Activated naive CD8-positive, alpha-beta T cell (primary cell): ENCODE results near the gene SEMA4D.
"Not testable (repeated sequence)": the region's sequence is repeated elsewhere in the genome, so short reads cannot be mapped to it uniquely, and the experiment has no call there.

ENCODE experiments used
- H3K27ac Mint-ChIP-seq: one replicate; pipeline ENCODE4 v1.8.0; 2021; ENCODE audit warnings: mixed read lengths
- H3K27me3 Mint-ChIP-seq: one replicate; pipeline ENCODE4 v1.8.0; 2021; ENCODE audit warnings: mixed read lengths
- H3K36me3 Mint-ChIP-seq: one replicate; pipeline ENCODE4 v1.8.0; 2021; ENCODE audit warnings: mixed read lengths
- H3K4me1 Mint-ChIP-seq: one replicate; pipeline ENCODE4 v1.8.0; 2021; ENCODE audit warnings: low read depth, mixed read lengths
- H3K4me3 Mint-ChIP-seq: one replicate; pipeline ENCODE4 v1.8.0; 2021; ENCODE audit warnings: mild to moderate bottlenecking, mixed read lengths
- H3K9me3 Mint-ChIP-seq: one replicate; pipeline ENCODE4 v1.8.0; 2021; ENCODE audit warnings: low read depth, mixed read lengths

SEMA4D gene

GRCh38 chr9:89345476-89345875 is 152.4 kb downstream of the SEMA4D start:
- Mint-ChIP-seq H3K36me3 (peaks cover 39% of the 10 kb centered on the region), H3K4me1 (peaks cover 22% of the 10 kb centered on the region), H3K27ac (no peak overlapping the region), H3K27me3 (no peaks in the 10 kb centered on the region), H3K9me3 (no peaks in the 10 kb centered on the region), H3K4me3 (no peak overlapping the region)

DNA sequence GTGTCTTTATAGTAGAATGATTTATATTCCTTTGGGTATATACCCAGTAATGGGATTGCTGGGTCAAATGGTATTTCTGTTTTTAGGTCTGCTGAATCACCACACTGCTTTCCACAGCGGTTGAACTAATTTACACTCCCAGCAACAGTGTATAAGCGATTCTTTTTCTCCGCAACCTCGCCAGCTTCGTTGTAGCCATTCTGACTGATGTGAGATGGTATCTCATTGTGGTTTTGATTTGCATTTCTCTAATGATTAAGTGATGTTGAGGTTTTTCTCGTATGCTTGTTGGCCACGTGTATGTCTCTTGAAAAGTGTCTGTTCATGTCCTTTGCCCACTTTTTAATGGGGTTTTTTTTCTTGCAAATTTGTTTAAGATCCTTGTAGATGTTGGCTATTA is 154.1 kb downstream of the SEMA4D start:
- not testable (repeated sequence) for H3K4me3 Mint-ChIP-seq, H3K27me3 Mint-ChIP-seq, H3K9me3 Mint-ChIP-seq, H3K27ac Mint-ChIP-seq
- Mint-ChIP-seq H3K4me1 (peaks cover 29% of the 10 kb centered on the region), H3K36me3 (peaks cover 42% of the 10 kb centered on the region)

GRCh38 chr9:89342948-89343347 is 155.0 kb downstream of the SEMA4D start:
- Mint-ChIP-seq H3K9me3 (no peaks in the 10 kb centered on the region), H3K4me1 (peaks cover 34% of the 10 kb centered on the region), H3K36me3 (peaks cover 47% of the 10 kb centered on the region), H3K4me3 (no peak overlapping the region), H3K27me3 (no peaks in the 10 kb centered on the region), H3K27ac (no peak overlapping the region)

DNA sequence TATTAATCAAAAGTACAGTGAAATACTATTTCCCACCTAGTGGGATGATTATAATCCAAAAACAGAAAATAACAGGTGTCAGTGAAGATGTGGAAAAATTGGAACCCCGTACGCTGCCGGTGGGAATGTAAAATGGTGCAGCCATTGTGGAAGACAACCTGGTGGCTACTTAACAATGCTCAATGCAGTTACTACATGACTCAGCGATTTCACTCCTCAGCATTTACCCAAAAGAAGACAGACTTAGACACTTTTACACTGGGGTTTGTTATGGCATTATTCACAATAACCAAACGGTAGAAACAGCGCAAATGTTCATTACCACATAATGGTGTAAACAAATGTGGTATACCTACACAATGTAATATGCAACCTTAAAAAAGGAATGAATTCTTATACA is 155.7 kb downstream of the SEMA4D start:
- Mint-ChIP-seq H3K9me3 (no peaks in the 10 kb centered on the region), H3K36me3 (peaks cover 47% of the 10 kb centered on the region), H3K4me3 (no peak overlapping the region), H3K4me1 (peaks cover 34% of the 10 kb centered on the region), H3K27me3 (no peaks in the 10 kb centered on the region), H3K27ac (peak overlapping the region; percentile 18)

DNA sequence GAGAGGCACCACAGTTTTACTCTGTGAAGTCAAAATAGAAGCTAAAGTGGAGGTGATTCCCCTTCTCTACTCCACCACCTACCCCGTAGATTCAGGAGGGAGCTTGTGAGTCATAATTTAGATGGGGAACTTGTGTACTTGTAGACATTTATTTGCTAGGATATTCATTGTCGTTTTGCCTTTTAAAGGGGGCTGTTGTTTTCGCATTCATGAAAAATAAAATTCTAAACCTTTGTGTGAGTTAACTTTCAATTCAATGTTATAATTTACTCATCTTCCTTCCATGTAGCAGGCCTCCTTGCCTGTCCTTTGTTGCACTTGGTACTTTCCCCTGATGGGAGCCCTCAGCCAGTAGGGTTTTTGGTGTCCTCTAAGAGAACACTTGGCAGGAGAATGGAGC is 157.6 kb downstream of the SEMA4D start:
- Mint-ChIP-seq H3K36me3 (peaks cover 41% of the 10 kb centered on the region), H3K4me3 (no peak overlapping the region), H3K27ac (peak overlapping the region; percentile 79), H3K27me3 (no peaks in the 10 kb centered on the region), H3K9me3 (no peaks in the 10 kb centered on the region), H3K4me1 (peaks cover 34% of the 10 kb centered on the region)

GRCh38 chr9:89339807-89340206 is 158.1 kb downstream of the SEMA4D start:
- Mint-ChIP-seq H3K4me1 (peaks cover 34% of the 10 kb centered on the region), H3K27me3 (no peaks in the 10 kb centered on the region), H3K27ac (no peak overlapping the region), H3K4me3 (no peak overlapping the region), H3K9me3 (no peaks in the 10 kb centered on the region), H3K36me3 (peaks cover 39% of the 10 kb centered on the region)

GRCh38 chr9:89330513-89330912 is 167.4 kb downstream of the SEMA4D start:
- Mint-ChIP-seq H3K4me1 (peaks cover 9% of the 10 kb centered on the region), H3K27me3 (no peaks in the 10 kb centered on the region), H3K4me3 (no peak overlapping the region), H3K36me3 (peaks cover 13% of the 10 kb centered on the region), H3K27ac (no peak overlapping the region), H3K9me3 (no peaks in the 10 kb centered on the region)

- Mint-ChIP-seq H3K27ac (peak overlapping the region; percentile 54), H3K36me3 (peaks cover 13% of the 10 kb centered on the region), H3K27me3 (no peaks in the 10 kb centered on the region), H3K4me3 (no peak overlapping the region), H3K4me1 (peaks cover 15% of the 10 kb centered on the region), H3K9me3 (no peaks in the 10 kb centered on the region)
These were observed 168.0 kb downstream of the SEMA4D start for GRCh38 chr9:89329917-89330316.

GRCh38 chr9:89328064-89328463 is 169.8 kb downstream of the SEMA4D start:
- H3K36me3 Mint-ChIP-seq: peaks cover 9% of the 10 kb centered on the region
- H3K27me3 Mint-ChIP-seq: no peaks in the 10 kb centered on the region
- H3K27ac Mint-ChIP-seq: no peak overlapping the region
- H3K4me1 Mint-ChIP-seq: peaks cover 33% of the 10 kb centered on the region
- no peaks in the 10 kb centered on the region for H3K9me3 Mint-ChIP-seq
- no peak overlapping the region for H3K4me3 Mint-ChIP-seq

DNA sequence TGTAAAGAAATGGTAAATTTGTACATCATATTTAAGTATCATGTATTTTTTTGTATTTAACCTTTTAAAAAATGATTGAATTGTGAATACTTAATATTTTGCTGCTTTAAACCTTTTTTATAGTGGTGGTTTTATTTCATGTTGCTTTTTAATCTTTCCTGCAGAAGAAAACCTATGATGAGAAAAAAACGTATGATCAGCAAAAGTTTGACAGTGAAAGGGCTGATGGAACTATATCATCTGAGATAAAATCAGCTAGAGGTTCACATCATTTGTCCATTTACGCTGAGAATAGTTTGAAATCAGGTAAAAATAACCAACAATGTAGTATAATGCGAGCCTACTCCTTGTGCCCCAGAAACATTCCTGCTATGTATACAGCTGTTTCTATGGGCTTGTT is 172.2 kb downstream of the SEMA4D start:
- H3K4me3 Mint-ChIP-seq: no peak overlapping the region
- no peaks in the 10 kb centered on the region for H3K9me3 Mint-ChIP-seq
- H3K27ac Mint-ChIP-seq: peak overlapping the region; percentile 54
- H3K4me1 Mint-ChIP-seq: peaks cover 55% of the 10 kb centered on the region
- H3K36me3 Mint-ChIP-seq: peaks cover 11% of the 10 kb centered on the region
- H3K27me3 Mint-ChIP-seq: no peaks in the 10 kb centered on the region

- Mint-ChIP-seq H3K36me3 (peaks cover 5% of the 10 kb centered on the region), H3K4me1 (peaks cover 67% of the 10 kb centered on the region), H3K27me3 (no peaks in the 10 kb centered on the region), H3K9me3 (no peaks in the 10 kb centered on the region), H3K27ac (peak overlapping the region; percentile 67), H3K4me3 (no peak overlapping the region)
These were observed 174.5 kb downstream of the SEMA4D start for GRCh38 chr9:89323390-89323789.

DNA sequence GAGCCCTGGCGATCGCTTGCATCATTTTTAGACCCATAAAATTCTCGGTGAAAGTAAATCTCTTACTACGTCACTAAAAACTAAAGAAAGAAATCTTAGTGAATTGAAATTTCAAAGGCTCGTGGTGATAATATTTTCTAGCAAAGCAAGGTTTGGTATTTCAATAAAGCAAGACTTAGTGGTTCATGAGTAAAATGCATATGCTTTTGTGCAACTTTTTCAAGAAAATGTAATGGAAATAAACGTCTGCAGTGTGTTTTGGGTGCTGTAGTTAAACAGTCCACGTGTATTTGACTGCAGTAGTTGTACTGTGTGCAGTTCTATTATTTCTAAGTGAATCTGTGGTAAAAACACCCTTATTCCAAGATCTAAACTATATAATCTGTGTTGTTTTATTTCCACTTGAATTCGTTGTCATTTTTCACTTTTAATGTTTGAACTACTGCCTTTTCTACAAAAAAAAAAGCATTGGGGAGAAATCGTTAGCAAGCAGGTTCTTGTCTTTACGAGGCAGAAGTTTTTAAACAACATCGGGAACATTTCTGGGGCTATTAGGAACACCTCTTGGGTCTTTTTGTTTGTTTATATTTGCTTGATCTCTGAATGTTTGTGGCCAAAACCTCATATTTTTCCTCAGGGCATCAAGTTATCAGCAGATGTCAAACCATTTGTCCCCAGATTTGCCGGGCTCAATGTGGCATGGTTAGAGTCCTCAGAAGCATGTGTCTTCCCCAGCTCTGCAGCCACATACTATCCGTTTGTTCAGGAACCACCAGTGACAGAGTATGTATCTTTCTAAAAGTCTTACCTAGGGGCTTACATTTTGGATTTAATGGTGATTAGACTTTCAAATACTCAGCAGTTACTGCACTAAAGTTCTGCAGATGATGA is 178.7 kb downstream of the SEMA4D start:
- H3K9me3 Mint-ChIP-seq: no peaks in the 10 kb centered on the region

GRCh38 chr9:89318123-89319014 is 179.5 kb downstream of the SEMA4D start, which contains the start of gene SECISBP2:
TSS of gene SECISBP2 (plus strand) at chr9:89318500. CDS start at chr9:89318577, 77 bp downstream.
- H3K36me3 Mint-ChIP-seq: peaks cover 23% of the 10 kb centered on the region
- H3K4me3 Mint-ChIP-seq: peak within 1 kb of the TSS; percentile 94
- peak within 1 kb of the TSS; percentile 99 for H3K27ac Mint-ChIP-seq
- H3K27me3 Mint-ChIP-seq: no peaks in the 10 kb centered on the region
- no peaks in the 10 kb centered on the region for H3K9me3 Mint-ChIP-seq
- H3K4me1 Mint-ChIP-seq: peaks cover 73% of the 10 kb centered on the region

More for the DNA sequence above, 178.7 kb downstream of the SEMA4D start:
- Mint-ChIP-seq H3K4me3 (peak overlapping the region; percentile 94), H3K27ac (peak overlapping the region; percentile 99), H3K27me3 (no peaks in the 10 kb centered on the region), H3K36me3 (peaks cover 23% of the 10 kb centered on the region), H3K4me1 (peaks cover 75% of the 10 kb centered on the region)

GRCh38 chr9:89317282-89317681 is 180.6 kb downstream of the SEMA4D start:
- Mint-ChIP-seq H3K27me3 (no peaks in the 10 kb centered on the region), H3K4me3 (peak overlapping the region; percentile 88), H3K36me3 (peaks cover 23% of the 10 kb centered on the region), H3K4me1 (peaks cover 72% of the 10 kb centered on the region), H3K9me3 (no peaks in the 10 kb centered on the region), H3K27ac (peak overlapping the region; percentile 97)

DNA sequence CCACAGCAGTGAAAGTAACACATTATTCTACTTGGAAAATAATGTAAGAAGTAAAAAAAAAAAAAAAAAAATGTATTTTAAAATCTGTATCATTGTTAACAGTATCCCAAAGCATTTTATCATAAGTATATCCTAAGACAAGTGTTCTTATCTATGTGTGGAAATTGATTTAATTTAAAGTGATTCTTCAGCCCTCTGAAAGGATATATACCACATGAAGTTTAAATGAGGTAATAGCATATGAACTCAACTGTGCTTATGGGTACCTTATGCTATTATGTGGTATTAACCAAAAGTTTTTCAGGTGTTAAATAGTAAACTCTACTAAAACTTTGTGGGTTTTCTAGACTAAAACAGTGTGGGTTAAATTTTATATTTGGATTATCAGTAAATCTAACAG is 182.4 kb downstream of the SEMA4D start:
- Mint-ChIP-seq H3K9me3 (no peaks in the 10 kb centered on the region), H3K36me3 (peaks cover 18% of the 10 kb centered on the region), H3K4me3 (no peak overlapping the region), H3K27me3 (no peaks in the 10 kb centered on the region), H3K4me1 (peaks cover 55% of the 10 kb centered on the region), H3K27ac (no peak overlapping the region)
